HEK293 (cell line): ENCODE measurements around the gene SEMA4C.

Experiments
- CTCF ChIA-PET: fragments of 350-600 bp; formaldehyde crosslinking; extraction: SDS; loops from one replicate; lab custom pipeline; 2021; ENCODE audit warnings: antibody characterized with exemption; lab: Yijun Ruan, JAX
- POLR2A ChIA-PET: fragments of 300-600 bp; formaldehyde crosslinking; extraction: SDS; loops from one replicate; lab custom pipeline; 2020; ENCODE audit warnings: antibody characterized with exemption, inconsistent platforms; lab: Yijun Ruan, JAX
- H3K27ac ChIP-seq: fragments of 200-500 bp; sonication (Bioruptor generic); 2 replicates; pipeline ENCODE4 v1.5.1; 2014; ENCODE audit warnings: low read depth, low read length, control low read depth, inconsistent platforms; ENCODE audit errors: extremely low read depth
- H3K36me3 ChIP-seq, 2 experiments: fragments of 200-500 bp in 1 of 2; sonication (Bioruptor generic) in 1 of 2; 1 replicate in 1 of 2; 2 replicates in 1 of 2; pipeline ENCODE4 v1.5.1; 2014 to 2017; ENCODE audit warnings: inconsistent platforms in 2 of 2, low read length in 2 of 2; ENCODE audit not compliant: control insufficient read depth in 2 of 2, insufficient read depth in 1 of 2
- H3K4me1 ChIP-seq: fragments of 200-500 bp; sonication (Bioruptor generic); 2 replicates; pipeline ENCODE4 v1.5.1; 2014; ENCODE audit warnings: mild to moderate bottlenecking, low read length, inconsistent platforms; ENCODE audit not compliant: control insufficient read depth, insufficient read depth
- H3K4me3 ChIP-seq: 2 replicates; pipeline ENCODE4 v1.5.1; 2011; ENCODE audit warnings: low read depth, mild to moderate bottlenecking, control low read depth, low read length, moderate library complexity
- H3K9me3 ChIP-seq: fragments of 200-500 bp; sonication (Bioruptor generic); 2 replicates; pipeline ENCODE4 v1.5.1; 2014; ENCODE audit warnings: low read depth, low read length, inconsistent platforms; ENCODE audit not compliant: control insufficient read depth, insufficient read depth
- EGR2 ChIP-seq: fragments of 450-650 bp; formaldehyde crosslinking; IDR thresholded peaks from 2 replicates; pipeline ENCODE4 v1.5.1; 2016; ENCODE audit warnings: low read depth, missing biosample characterization, missing genetic modification characterization
- HOXC10 ChIP-seq: sonication (generic); formaldehyde crosslinking; IDR thresholded peaks from 2 replicates; pipeline ENCODE4 v1.8.1; 2023; ENCODE audit warnings: mild to moderate bottlenecking, missing genetic modification reagents
- KLF1 ChIP-seq: fragments of 450-650 bp; formaldehyde crosslinking; IDR thresholded peaks from 2 replicates; pipeline ENCODE4 v1.5.1; 2016; ENCODE audit warnings: missing biosample characterization, missing genetic modification characterization
- KLF8 ChIP-seq: fragments of 450-650 bp; formaldehyde crosslinking; IDR thresholded peaks from 2 replicates; pipeline ENCODE4 v1.5.1; 2016; ENCODE audit warnings: missing biosample characterization, missing genetic modification characterization
- MZF1 ChIP-seq: fragments of 450-650 bp; formaldehyde crosslinking; IDR thresholded peaks from 2 replicates; pipeline ENCODE4 v1.5.1; 2017; ENCODE audit warnings: missing biosample characterization, missing genetic modification characterization, borderline replicate concordance
- TRIM28 ChIP-seq: IDR thresholded peaks from 2 replicates; pipeline ENCODE4 v1.6.1; 2011; ENCODE audit warnings: low read length, control low read depth, borderline replicate concordance
- YY2 ChIP-seq: fragments of 450-650 bp; formaldehyde crosslinking; IDR thresholded peaks from 2 replicates; pipeline ENCODE4 v1.5.1; 2016; ENCODE audit warnings: missing biosample characterization, missing genetic modification characterization
- ZBTB26 ChIP-seq: fragments of 450-650 bp; formaldehyde crosslinking; optimal IDR thresholded peaks from 2 replicates; pipeline ENCODE3; 2016; ENCODE audit warnings: missing biosample characterization, mild to moderate bottlenecking, missing genetic modification characterization
- ZFHX2 ChIP-seq: fragments of 450-650 bp; formaldehyde crosslinking; conservative IDR thresholded peaks from 2 replicates; pipeline ENCODE4 v1.5.1; 2016; ENCODE audit warnings: missing biosample characterization, missing genetic modification characterization
- ZIC2 ChIP-seq: fragments of 450-650 bp; formaldehyde crosslinking; IDR thresholded peaks from 2 replicates; pipeline ENCODE4 v1.5.1; 2016; ENCODE audit warnings: missing biosample characterization, missing genetic modification characterization
- ZNF148 ChIP-seq: fragments of 450-650 bp; formaldehyde crosslinking; IDR thresholded peaks from 2 replicates; pipeline ENCODE4 v1.5.0; 2017; ENCODE audit warnings: missing biosample characterization, missing genetic modification characterization, borderline replicate concordance
- ZNF426 ChIP-seq: fragments of 450-650 bp; formaldehyde crosslinking; IDR thresholded peaks from 2 replicates; pipeline ENCODE4 v1.5.1; 2017; ENCODE audit warnings: missing biosample characterization, missing genetic modification characterization, mild to moderate bottlenecking, inconsistent platforms, moderate library complexity
- ZNF433 ChIP-seq: fragments of 450-650 bp; formaldehyde crosslinking; IDR thresholded peaks from 2 replicates; pipeline ENCODE4 v1.5.1; 2016; ENCODE audit warnings: missing biosample characterization, missing genetic modification characterization, low read depth
- ZNF561 ChIP-seq: fragments of 450-650 bp; IDR thresholded peaks from 2 replicates; pipeline ENCODE4 v1.5.1; 2018; ENCODE audit warnings: missing biosample characterization, missing genetic modification characterization, borderline replicate concordance
- ZNF596 ChIP-seq: fragments of 450-650 bp; IDR thresholded peaks from 2 replicates; pipeline ENCODE4 v1.5.0; 2018; ENCODE audit warnings: missing biosample characterization, mild to moderate bottlenecking, missing genetic modification characterization, moderate library complexity
- ZNF623 ChIP-seq: fragments of 450-650 bp; formaldehyde crosslinking; IDR thresholded peaks from 2 replicates; pipeline ENCODE4 v1.5.1; 2016; ENCODE audit warnings: missing biosample characterization, missing genetic modification characterization
- ZNF692 ChIP-seq: fragments of 450-650 bp; formaldehyde crosslinking; IDR thresholded peaks from 2 replicates; pipeline ENCODE4 v1.5.1; 2016; ENCODE audit warnings: missing biosample characterization, missing genetic modification characterization
- ZNF792 ChIP-seq: fragments of 450-650 bp; formaldehyde crosslinking; IDR thresholded peaks from 2 replicates; pipeline ENCODE4 v1.5.1; 2016; ENCODE audit warnings: missing biosample characterization, missing genetic modification characterization
- ZNF830 ChIP-seq: fragments of 450-650 bp; IDR thresholded peaks from 2 replicates; pipeline ENCODE4 v1.5.0; 2018; ENCODE audit warnings: missing biosample characterization, missing genetic modification characterization, low read depth, mild to moderate bottlenecking, moderate library complexity
- ZNF837 ChIP-seq: fragments of 450-650 bp; formaldehyde crosslinking; IDR thresholded peaks from 2 replicates; pipeline ENCODE4 v1.5.1; 2016; ENCODE audit warnings: missing biosample characterization, missing genetic modification characterization

SEMA4C gene

GRCh38 chr2:96878796-96879544, 9.1 kb upstream of the SEMA4C start:
- CTCF ChIA-PET, result interaction anchor here (1.1 kb wide), 1 partner anchor 233 kb away, joined by 3 read pairs; no protein-coding TSS in a partner anchor
- Histone ChIP-seq H3K36me3 (no peaks in the 10 kb centered on the region), H3K9me3 (no peaks in the 10 kb centered on the region)
- TF ChIP-seq ZNF433, result no peak
- no peak for TF ChIP-seq ZNF692 (tag by site-specific recombination)
- no peak for TF ChIP-seq ZNF561 (tag by site-specific recombination)
- no peak for TF ChIP-seq KLF8 (tag by site-specific recombination)
- TF ChIP-seq ZNF426, result no peak
- no peak for TF ChIP-seq KLF1 (tag by site-specific recombination)
- no peak for TF ChIP-seq ZBTB26 (tag by site-specific recombination)
- TF ChIP-seq TRIM28, result no peak
- TF ChIP-seq ZNF596 (tag by site-specific recombination), result no peak
- no peak for TF ChIP-seq ZNF148 (tag by site-specific recombination)
- TF ChIP-seq YY2 (tag by site-specific recombination), result no peak
- no peak for TF ChIP-seq HOXC10 (CRISPR knock-in tag)
- TF ChIP-seq ZNF792 (tag by site-specific recombination), result no peak
- TF ChIP-seq MZF1, result no peak
- TF ChIP-seq, all 188 proteins: peak for 0
- Histone ChIP-seq H3K27ac (no peak overlapping the region), H3K4me1 (0 out of 2 replicates have a peak, but pooled peaks cover 3% of the 10 kb centered on the region), H3K4me3 (no peak overlapping the region)
- POLR2A ChIA-PET, result no interaction called here

DNA sequence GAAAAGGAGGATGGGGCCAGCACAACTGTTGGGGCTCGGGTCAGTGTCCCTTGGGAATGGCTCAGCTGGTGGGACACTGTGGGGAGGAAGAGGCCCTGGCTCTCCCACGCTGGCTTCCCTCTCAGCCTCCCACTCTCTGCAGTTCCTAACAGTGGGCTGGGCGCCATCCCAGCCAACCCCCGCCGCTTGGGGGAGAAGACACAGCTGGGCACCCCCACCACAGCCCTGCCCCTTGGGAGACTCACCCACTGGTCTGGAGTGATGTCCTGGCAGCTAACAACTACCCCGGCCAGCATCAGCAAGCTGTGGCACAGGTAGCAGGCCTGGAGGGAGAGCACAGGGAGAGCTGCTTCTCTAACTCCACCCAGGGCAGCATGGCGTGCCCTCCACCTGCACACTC, 8.3 kb upstream of the SEMA4C start:
- Histone ChIP-seq H3K27ac (no peak overlapping the region), H3K4me3 (no peak overlapping the region), H3K4me1 (0 out of 2 replicates have a peak, but pooled peaks cover 3% of the 10 kb centered on the region), H3K36me3 (no peaks in the 10 kb centered on the region), H3K9me3 (no peaks in the 10 kb centered on the region)
- TF ChIP-seq EGR2 (tag by site-specific recombination), result peak; percentile 36; the same call in 1 of the 2 replicates
- no peak for TF ChIP-seq ZNF837
- TF ChIP-seq ZFHX2 (tag by site-specific recombination), result peak; percentile 44
- 0 out of 2 replicates have a peak, but pooled peaks have one; percentile 13 for TF ChIP-seq ZIC2 (tag by site-specific recombination)
- TF ChIP-seq ZNF830 (tag by site-specific recombination), result no peak
- no peak for TF ChIP-seq ZNF623 (tag by site-specific recombination)
- CTCF ChIA-PET, result no interaction called here
- POLR2A ChIA-PET, result no interaction called here
